Upper lobe of left lung (tissue), 4 donors: Measurements from ENCODE around the gene MGAT4B.

Source experiments
- CTCF ChIP-seq, 6 experiments: fragments of 450-650 bp in 4 of 6; fragments of 200-600 bp in 2 of 6; sonication (generic) in 2 of 6; IDR thresholded peaks; one replicate each; pipeline ENCODE4 v1.5.1; 2016 to 2019; ENCODE audit warnings: antibody characterized with exemption in 6 of 6
- EP300 ChIP-seq, 4 donors: sonication (generic); formaldehyde crosslinking; IDR thresholded peaks; one replicate each; pipeline ENCODE4 v1.5.1; 2017; ENCODE audit warnings: antibody characterized with exemption in 4 of 4, control low read depth in 2 of 4
- POLR2A ChIP-seq, 4 donors: fragments of 450-650 bp; IDR thresholded peaks; one replicate each; pipeline ENCODE4 v1.5.1; 2016 to 2017; ENCODE audit warnings: antibody characterized with exemption in 4 of 4, mild to moderate bottlenecking in 2 of 4
- POLR2AphosphoS5 ChIP-seq, 2 donors: sonication (generic); formaldehyde crosslinking; IDR thresholded peaks; one replicate each; pipeline ENCODE4 v1.5.1; 2017; ENCODE audit warnings: antibody characterized with exemption in 2 of 2

GRCh38 chr5:179836225-179837019 is 29.8 kb upstream of the MGAT4B start:
- TF ChIP-seq CTCF (IDR thresholded peaks at IDR 0.05) = no peak
- TF ChIP-seq POLR2AphosphoS5 (IDR thresholded peaks at IDR 0.05) = peak in 1 of 2 donors; percentile 49
- TF ChIP-seq POLR2A (IDR thresholded peaks at IDR 0.05) = no peak
- no peak for TF ChIP-seq EP300 (IDR thresholded peaks at IDR 0.05)
